GM12878 (cell line): Measurements from ENCODE around the gene SLC13A2. TPM values are rescaled to one million over a fixed set of nuclear protein-coding genes. Genes with fewer than 3 reads are reported as not detected.

Source experiments
- ATAC-seq: fragments of 200-7000 bp; cut with Tn5 transposase; 3 replicates; pipeline ENCODE4 v1.9.1; 2020; ENCODE audit warnings: mild to moderate bottlenecking, moderate library complexity
- BruUV-seq: library from RNA; stranded (reverse); fragments of 400-500 nt; replicated peaks from 2 replicates; lab custom pipeline; 2021; lab: Mats Ljungman, UMichigan
- CTCF ChIA-PET: fragments of 300-600 bp; sonication (Branson Sonifier 250); formaldehyde crosslinking; extraction: SDS; loops from one replicate; lab custom pipeline; 2021; ENCODE audit warnings: inconsistent platforms; lab: Yijun Ruan, JAX
- POLR2A ChIA-PET: fragments of 350-600 bp; formaldehyde crosslinking; extraction: SDS; loops from one replicate; lab custom pipeline; 2021; ENCODE audit warnings: inconsistent platforms; lab: Charles Lee
- RAD21 ChIA-PET: fragments of 300-600 bp; sonication (Branson Sonifier 250); formaldehyde crosslinking; loops from one replicate; lab custom pipeline; 2023; ENCODE audit warnings: antibody characterized with exemption; ENCODE audit not compliant: unreplicated experiment; lab: Charles Lee
- SMC1A ChIA-PET: fragments of 300-600 bp; sonication (Branson Sonifier 250); formaldehyde crosslinking; loops from one replicate; lab custom pipeline; 2023; ENCODE audit not compliant: unreplicated experiment, uncharacterized antibody; lab: Charles Lee
- DNase-seq: peaks from one replicate; pipeline ENCODE4 v3.0.0-alpha.2; 2011; ENCODE audit warnings: low read depth, low spot score
- FAIRE-seq: peaks from 3 replicates; lab custom pipeline; 2011; peaks lifted over from hg19 to GRCh38; lab: Jason Lieb, UNC
- H2AFZ ChIP-seq: 2 replicates; pipeline ENCODE4 v1.6.0; 2011; ENCODE audit warnings: low read depth, low read length, control low read depth; ENCODE audit not compliant: control insufficient read depth
- H3K27ac ChIP-seq: 2 replicates; pipeline ENCODE4 v1.5.1; 2011; ENCODE audit warnings: control low read depth; ENCODE audit not compliant: control insufficient read depth, insufficient read depth
- H3K27me3 ChIP-seq, 2 experiments: replicated peaks in 1 of 2; 2 replicates each; pipeline versions ENCODE4 v1.6.0 to v1.6.1; 2011; ENCODE audit warnings: low read length in 1 of 2; ENCODE audit not compliant: control insufficient read depth in 2 of 2, insufficient read depth in 2 of 2
- H3K36me3 ChIP-seq, 2 experiments: 2 replicates each; pipeline ENCODE4 v1.5.1; 2011; ENCODE audit warnings: low read length in 1 of 2; ENCODE audit not compliant: control insufficient read depth in 2 of 2, insufficient read depth in 2 of 2
- H3K4me1 ChIP-seq: 2 replicates; pipeline ENCODE4 v1.6.1; 2011; ENCODE audit warnings: mild to moderate bottlenecking, low read length, moderate library complexity, mixed read lengths; ENCODE audit not compliant: control insufficient read depth, insufficient read depth
- H3K4me2 ChIP-seq: 2 replicates; pipeline ENCODE4 v1.6.0; 2011; ENCODE audit warnings: control low read depth; ENCODE audit not compliant: control insufficient read depth, insufficient read depth
- H3K4me3 ChIP-seq: fragments of 200-600 bp; sonication (generic); 2 replicates; pipeline ENCODE4 v1.5.1; 2016
- H3K79me2 ChIP-seq: 2 replicates; pipeline ENCODE4 v1.6.0; 2011; ENCODE audit warnings: low read length; ENCODE audit not compliant: control insufficient read depth, insufficient read depth
- H3K9ac ChIP-seq: 2 replicates; pipeline ENCODE4 v1.8.0; 2011; ENCODE audit warnings: low read length, control low read depth, mixed read lengths; ENCODE audit not compliant: control insufficient read depth, insufficient read depth
- H3K9me3 ChIP-seq: replicated peaks from 3 replicates; pipeline ENCODE4 v1.5.1; 2011; ENCODE audit warnings: mild to moderate bottlenecking, low read length; ENCODE audit not compliant: control insufficient read depth, insufficient read depth
- H4K20me1 ChIP-seq: 2 replicates; pipeline ENCODE4 v1.6.0; 2011; ENCODE audit not compliant: control insufficient read depth, insufficient read depth
- BRCA1 ChIP-seq: IDR thresholded peaks from 2 replicates; pipeline ENCODE4 v1.6.1; 2011; ENCODE audit warnings: low read depth, low read length, improper control_type of control experiment
- CBX5 ChIP-seq: sonication (generic); IDR thresholded peaks from 2 replicates; pipeline ENCODE4 v1.6.1; 2016; ENCODE audit warnings: low read depth, moderate library complexity, mild to moderate bottlenecking, inconsistent platforms
- CREB1 ChIP-seq: IDR thresholded peaks from 2 replicates; pipeline ENCODE4 v1.6.1; 2012; ENCODE audit warnings: low read depth, mild to moderate bottlenecking, inconsistent platforms
- ESRRA ChIP-seq: IDR thresholded peaks from 2 replicates; pipeline ENCODE4 v1.6.1; 2012; ENCODE audit warnings: mild to moderate bottlenecking, low read length, improper control_type of control experiment
- HDGF ChIP-seq: fragments of 450-650 bp; IDR thresholded peaks from 2 replicates; pipeline ENCODE4 v1.6.1; 2016; ENCODE audit warnings: antibody characterized with exemption
- IRF4 ChIP-seq: IDR thresholded peaks from 2 replicates; pipeline ENCODE4 v1.6.1; 2011; ENCODE audit warnings: low read depth, low read length
- KAT2A ChIP-seq: conservative IDR thresholded peaks from 2 replicates; pipeline ENCODE4 v1.6.1; 2011; ENCODE audit warnings: low read depth, low read length; ENCODE audit not compliant: control insufficient read depth
- KLF5 ChIP-seq: fragments of 450-650 bp; IDR thresholded peaks from 2 replicates; pipeline ENCODE4 v1.6.1; 2014; ENCODE audit warnings: mild to moderate bottlenecking; ENCODE audit not compliant: partially characterized antibody
- MEF2A ChIP-seq: IDR thresholded peaks from 2 replicates; pipeline ENCODE4 v1.6.1; 2011; ENCODE audit warnings: low read depth, mild to moderate bottlenecking, low read length, moderate library complexity; ENCODE audit not compliant: insufficient read depth
- MTA2 ChIP-seq: fragments of 450-650 bp; IDR thresholded peaks from 2 replicates; pipeline ENCODE4 v1.6.1; 2016; ENCODE audit warnings: low read depth, mild to moderate bottlenecking, moderate library complexity
- NFYA ChIP-seq: IDR thresholded peaks from 2 replicates; pipeline ENCODE4 v1.6.1; 2011; ENCODE audit warnings: low read depth, mild to moderate bottlenecking, low read length, improper control_type of control experiment, borderline replicate concordance
- RELB ChIP-seq: fragments of 450-650 bp; IDR thresholded peaks from 2 replicates; pipeline ENCODE4 v1.6.1; 2017; ENCODE audit warnings: low read depth, mild to moderate bottlenecking, moderate library complexity
- SIN3A ChIP-seq: IDR thresholded peaks from 2 replicates; pipeline ENCODE4 v1.6.1; 2012; ENCODE audit warnings: low read depth, low read length, improper control_type of control experiment
- TBL1XR1 ChIP-seq: IDR thresholded peaks from 2 replicates; pipeline ENCODE4 v1.6.1; 2012; ENCODE audit warnings: low read depth, low read length, improper control_type of control experiment
- USF2 ChIP-seq: IDR thresholded peaks from 2 replicates; pipeline ENCODE4 v1.6.1; 2011; ENCODE audit warnings: low read depth, low read length, improper control_type of control experiment, borderline replicate concordance
- ZNF592 ChIP-seq: fragments of 450-650 bp; IDR thresholded peaks from 2 replicates; pipeline ENCODE4 v1.6.1; 2017; ENCODE audit warnings: mild to moderate bottlenecking, moderate library complexity
- WGBS: methylation state at CpG from one replicate; pipeline ENCODE4 v1.1.6; 2016; ENCODE audit warnings: low lambda C conversion rate; ENCODE audit not compliant: insufficient replicate concordance, insufficient coverage; ENCODE audit errors: missing lambda C conversion rate; 5-methylcytosine and 5-hydroxymethylcytosine counted together
- in situ Hi-C: fragments of 300-500 bp; cut with MboI; formaldehyde crosslinking; loops from 9 replicates; pipeline ENCODE4 v1.14.3; 2018; ENCODE audit warnings: mixed read lengths
- intact Hi-C: fragments of 100-400 bp; cut with micrococcal nuclease; formaldehyde crosslinking; loops from one replicate; pipeline ENCODE4 v1.14.2; 2022; ENCODE audit not compliant: unreplicated experiment
- polyA plus RNA-seq, 11 experiments: library from polyadenylated mRNA; depleted of rRNA in 4 of 11; unstranded in 6 of 11; stranded (reverse) in 5 of 11; fragments of >200 nt; fragmentation: Nextera tagmentation in 4 of 11; fragmentation: Illumina TruSeq in 1 of 11; extraction: Ambion mirVana in 4 of 11; extraction: Trizol in 1 of 11; gene quantifications; 1 replicate in 1 of 11; 2 replicates in 10 of 11; pipeline versions ENCODE4 v1.2.1 to v1.2.3, GENCODE V29; 2011 to 2016; ENCODE audit warnings: inconsistent platforms in 2 of 11, missing spikeins in 2 of 11, low read depth in 1 of 11
- total RNA-seq, 4 experiments: library from RNA; depleted of rRNA in 3 of 4; stranded (reverse); fragments of >200 nt in 3 of 4; fragmentation: Illumina TruSeq in 1 of 4; extraction: Trizol in 1 of 4; gene quantifications; 2 replicates each; pipeline versions ENCODE4 v1.2.1 to v1.2.3, GENCODE V29; 2013 to 2021

The SLC13A2 gene
- total and polyA plus RNA-seq, 10 of the 15 experiments (the other 5 are each of a cell fraction or from before 2014, with no cell fraction given) = 0.03 to 0.13 (median 0.05) TPM; not detected in 6

GRCh38 chr17:28532050-28532960 is 58.9 kb downstream of the SLC13A2 start:
- H4K20me1 ChIP-seq = no peaks in the 10 kb centered on the region
- H3K27ac ChIP-seq = no peak overlapping the region
- H3K79me2 ChIP-seq = no peaks in the 10 kb centered on the region
- CTCF ChIA-PET = interaction anchor here (0.6 to 1.7 kb wide), 3 partner anchors 9 to 73 kb away, joined by 3 to 10 read pairs (median 4); no protein-coding TSS in a partner anchor
- WGBS = 12% methylated on average over 6 of the region's 7 CpGs
- H3K9ac ChIP-seq = no peak overlapping the region
- no peak overlapping the region for H2AFZ ChIP-seq
- SMC1A ChIA-PET = interaction anchor here (1.1 kb wide), 1 partner anchor 29 kb away, joined by 6 read pairs; no protein-coding TSS in a partner anchor
- in situ Hi-C loops = no loop called here
- RAD21 ChIA-PET = no interaction called here
- ATAC-seq (no peak), FAIRE-seq (no peak), DNase-seq (no peak)
- H3K4me1 ChIP-seq = no peaks in the 10 kb centered on the region
- no peaks in the 10 kb centered on the region for H3K9me3 ChIP-seq
- H3K36me3 ChIP-seq = no peaks in the 10 kb centered on the region; a peak in 1 of 4 replicates
- no peak overlapping the region for H3K4me3 ChIP-seq
- intact Hi-C loops = no loop called here
- no TSS peak for BruUV-seq
- no peak overlapping the region for H3K4me2 ChIP-seq
- POLR2A ChIA-PET = interaction anchor here (0.5 to 1.1 kb wide), 2 partner anchors 12 to 31 kb away, joined by 3 read pairs; no protein-coding TSS in a partner anchor
- no peaks in the 10 kb centered on the region; a peak in 1 of 4 replicates for H3K27me3 ChIP-seq
- TF ChIP-seq SIN3A (no peak), KAT2A (no peak), HDGF (no peak), MTA2 (no peak), KLF5 (no peak), ZNF592 (no peak), BRCA1 (no peak), USF2 (no peak), TBL1XR1 (no peak), ESRRA (no peak), CBX5 (no peak), RELB (no peak), IRF4 (no peak), MEF2A (no peak), CREB1 (no peak), NFYA (no peak)
